D721Med (cell line): Measurements from ENCODE around the gene ZNF611.

Experiments used
- DNase-seq: peaks from one replicate; pipeline ENCODE4 v3.0.0; 2011; ENCODE audit warnings: low spot score; ENCODE audit not compliant: insufficient read length
- FAIRE-seq: peaks from 2 replicates; lab custom pipeline; 2011; peaks lifted over from hg19 to GRCh38; lab: Jason Lieb, UNC
- TF ChIP-seq, protein P1 (sequence below): IDR thresholded peaks from 2 replicates; pipeline ENCODE4 v1.5.1; 2012; ENCODE audit warnings: mild to moderate bottlenecking, control low read depth; ENCODE audit not compliant: insufficient read depth; ENCODE audit errors: missing control alignments

Gene ZNF611

DNA sequence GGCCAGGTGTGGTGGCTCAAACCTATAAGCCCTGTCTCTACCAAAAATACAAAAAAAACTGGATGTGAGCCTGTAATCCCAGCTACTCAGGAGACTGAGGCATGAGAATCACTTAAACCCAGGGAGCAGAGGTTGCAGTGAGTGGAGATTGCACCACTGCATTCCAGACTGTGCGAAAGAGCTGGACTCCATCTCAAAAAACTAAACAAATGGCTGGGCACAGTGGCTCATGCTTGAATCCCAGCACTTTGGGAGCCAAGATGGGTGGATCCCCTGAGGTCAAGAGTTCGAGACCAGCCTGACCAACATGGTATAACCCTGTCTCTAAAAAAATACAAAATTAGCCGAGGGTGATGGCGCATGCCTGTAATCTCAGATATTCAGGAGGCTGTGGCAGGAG lies 61.8 kb downstream of the ZNF611 start:
- FAIRE-seq (no peak), DNase-seq (no peak)
- TF ChIP-seq, protein P1, sequence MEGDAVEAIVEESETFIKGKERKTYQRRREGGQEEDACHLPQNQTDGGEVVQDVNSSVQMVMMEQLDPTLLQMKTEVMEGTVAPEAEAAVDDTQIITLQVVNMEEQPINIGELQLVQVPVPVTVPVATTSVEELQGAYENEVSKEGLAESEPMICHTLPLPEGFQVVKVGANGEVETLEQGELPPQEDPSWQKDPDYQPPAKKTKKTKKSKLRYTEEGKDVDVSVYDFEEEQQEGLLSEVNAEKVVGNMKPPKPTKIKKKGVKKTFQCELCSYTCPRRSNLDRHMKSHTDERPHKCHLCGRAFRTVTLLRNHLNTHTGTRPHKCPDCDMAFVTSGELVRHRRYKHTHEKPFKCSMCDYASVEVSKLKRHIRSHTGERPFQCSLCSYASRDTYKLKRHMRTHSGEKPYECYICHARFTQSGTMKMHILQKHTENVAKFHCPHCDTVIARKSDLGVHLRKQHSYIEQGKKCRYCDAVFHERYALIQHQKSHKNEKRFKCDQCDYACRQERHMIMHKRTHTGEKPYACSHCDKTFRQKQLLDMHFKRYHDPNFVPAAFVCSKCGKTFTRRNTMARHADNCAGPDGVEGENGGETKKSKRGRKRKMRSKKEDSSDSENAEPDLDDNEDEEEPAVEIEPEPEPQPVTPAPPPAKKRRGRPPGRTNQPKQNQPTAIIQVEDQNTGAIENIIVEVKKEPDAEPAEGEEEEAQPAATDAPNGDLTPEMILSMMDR, result no peak

- FAIRE-seq, result no peak
- TF ChIP-seq, protein P1, result no peak
- no peak for DNase-seq
Measured at GRCh38 chr19:52670046-52670445, 64.8 kb downstream of the ZNF611 start.

DNA sequence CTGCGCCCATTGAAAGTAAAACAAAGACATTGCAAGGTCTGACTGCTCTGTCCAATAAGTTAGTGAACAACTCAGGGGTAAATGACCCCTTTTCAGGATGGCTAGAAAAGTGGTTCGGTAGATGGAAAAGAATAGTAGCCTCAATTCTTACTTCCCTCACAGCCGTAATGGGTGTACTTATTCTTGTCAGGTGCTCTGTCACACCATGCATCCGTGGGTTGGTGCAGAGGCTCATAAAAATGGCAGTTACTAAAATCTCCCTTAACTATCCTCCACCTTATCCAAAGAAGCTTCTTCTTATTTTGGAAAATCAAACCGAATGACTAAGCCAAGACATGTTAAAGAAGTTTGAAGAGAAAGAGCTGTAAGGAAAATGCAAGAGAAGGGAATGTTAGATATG lies 65.3 kb downstream of the ZNF611 start:
- FAIRE-seq (no peak), DNase-seq (no peak)
- TF ChIP-seq, protein P1, result no peak

DNA sequence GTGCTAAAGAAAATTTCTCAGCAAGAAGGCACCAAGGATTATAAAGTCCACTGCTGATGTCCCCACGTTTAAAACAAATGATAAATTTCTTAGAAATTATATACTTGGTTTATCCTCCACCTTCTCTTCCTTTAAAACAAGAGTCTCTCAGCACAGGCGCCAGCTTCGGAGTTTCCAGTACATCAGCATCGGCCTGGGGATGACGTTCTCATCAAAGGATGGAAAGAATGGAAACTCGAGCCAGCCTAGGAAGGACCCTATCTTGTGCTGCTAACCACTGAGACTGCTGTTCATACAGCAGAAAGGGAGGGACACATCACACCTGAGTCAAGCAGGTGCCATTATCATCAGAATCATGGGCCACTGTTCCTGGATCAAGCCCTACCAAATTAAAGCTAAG lies 66.9 kb downstream of the ZNF611 start:
- TF ChIP-seq, protein P1, result no peak
- no peak for DNase-seq
- no peak for FAIRE-seq

GRCh38 chr19:52666506-52666905 lies 68.3 kb downstream of the ZNF611 start:
- TF ChIP-seq, protein P1, result no peak
- FAIRE-seq (no peak), DNase-seq (no peak)

DNA sequence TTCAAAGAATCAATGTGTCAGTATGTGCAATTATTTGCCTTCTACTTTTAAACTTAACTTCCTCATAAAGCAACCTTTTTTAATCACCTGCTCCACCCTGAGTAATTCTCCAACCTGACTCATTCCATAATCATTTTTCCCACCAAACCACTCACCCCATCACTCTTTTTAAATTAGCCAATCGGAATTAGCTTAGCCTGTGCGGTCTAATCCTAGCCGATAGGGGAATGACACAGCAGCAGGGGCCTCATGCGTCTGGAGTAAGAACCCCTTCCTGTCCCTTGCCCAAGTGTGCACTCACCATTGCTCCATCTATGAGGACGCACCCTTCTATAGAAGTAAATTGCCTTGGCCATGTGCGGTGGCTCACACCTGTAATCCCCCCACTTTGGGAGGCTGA lies 69.3 kb downstream of the ZNF611 start:
- DNase-seq (no peak), FAIRE-seq (no peak)

GRCh38 chr19:52665027-52665426 lies 69.8 kb downstream of the ZNF611 start:
- no peak for FAIRE-seq
- TF ChIP-seq, protein P1, result no peak
- no peak for DNase-seq

More for the DNA sequence above, 69.3 kb downstream of the ZNF611 start:
- TF ChIP-seq, protein P1, result no peak
